Activated CD8-positive, alpha-beta memory T cell treated with anti-CD3 and anti-CD28 coated beads for 48 hours (primary cell): ENCODE results near the gene IL1R1.

Experiments used
- DNase-seq, 3 experiments: peaks; one replicate each; pipeline ENCODE4 v3.0.0-alpha.2; 2020; ENCODE audit warnings: low read depth in 2 of 3, low spot score in 2 of 3

The IL1R1 gene

GRCh38 chr2:102194609-102195268 lies 52.2 kb downstream of the IL1R1 start:
- no peak for DNase-seq

GRCh38 chr2:102197389-102198137 lies 55.0 kb downstream of the IL1R1 start:
- no peak for DNase-seq

- DNase-seq, result no peak
These were observed 58.0 kb downstream of the IL1R1 start for GRCh38 chr2:102200539-102200938.

- DNase-seq, result no peak
These were observed 62.1 kb downstream of the IL1R1 start for GRCh38 chr2:102204638-102205037.

- no peak for DNase-seq
These were observed 64.3 kb downstream of the IL1R1 start for GRCh38 chr2:102206666-102207341.

- no peak for DNase-seq
These were observed 66.2 kb downstream of the IL1R1 start for GRCh38 chr2:102208774-102209173.

- DNase-seq, result no peak
These were observed 66.9 kb downstream of the IL1R1 start for GRCh38 chr2:102209474-102209873.

GRCh38 chr2:102217032-102217431 lies 74.5 kb downstream of the IL1R1 start:
- DNase-seq, result no peak

- no peak for DNase-seq
These were observed 82.5 kb downstream of the IL1R1 start for GRCh38 chr2:102224824-102225739.

- DNase-seq, result no peak
These were observed 83.6 kb downstream of the IL1R1 start for GRCh38 chr2:102226171-102226570.

GRCh38 chr2:102226612-102227391 lies 84.3 kb downstream of the IL1R1 start:
- DNase-seq, result no peak

GRCh38 chr2:102229141-102229769 lies 86.7 kb downstream of the IL1R1 start:
- no peak for DNase-seq
